ENCODE results near the gene KCNJ9.

Gene KCNJ9

DNA sequence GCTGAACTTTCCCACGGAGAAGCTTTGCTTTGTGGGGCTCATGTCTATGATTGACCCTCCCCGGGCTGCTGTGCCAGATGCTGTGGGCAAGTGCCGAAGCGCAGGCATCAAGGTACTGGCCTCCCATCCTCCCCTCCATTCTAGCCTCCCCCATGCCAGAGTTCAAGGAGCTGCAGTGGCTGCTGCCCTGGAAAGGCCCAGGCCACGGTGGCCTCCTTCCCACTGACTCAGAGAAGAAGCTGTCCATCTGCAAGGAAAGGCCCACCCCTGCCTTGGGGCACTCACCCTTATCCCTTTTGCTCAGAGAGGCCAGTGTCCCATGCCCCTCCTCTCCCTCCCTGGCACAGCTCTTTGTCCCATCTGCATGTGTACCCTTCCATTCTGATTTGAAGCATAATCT lies 49.1 kb downstream of the KCNJ9 start:
- no peak overlapping the region for H3K4me3 ChIP-seq (ENCODE audit: low read depth in 1 of 2, low read length in 2 of 2)
- peaks cover 8 to 57% of the 10 kb centered on the region in 2 donors for H3K36me3 ChIP-seq (ENCODE audit: control insufficient read depth in 1 of 2, insufficient read depth in 2 of 2, low read length in 2 of 2)
- no peak overlapping the region for H3K27ac ChIP-seq (ENCODE audit: low read length)
- no peaks in the 10 kb centered on the region for H3K27me3 ChIP-seq (ENCODE audit: low read depth, low read length)
- no peaks in the 10 kb centered on the region for H3K9me3 ChIP-seq (ENCODE audit: control insufficient read depth in 1 of 2, low read length in 2 of 2)
- H3K4me1 ChIP-seq (ENCODE audit: control insufficient read depth in 1 of 2, insufficient read depth in 2 of 2, low read length in 2 of 2), result peaks cover 0 to 13% of the 10 kb centered on the region in 2 donors

GRCh38 chr1:160130939-160131338 lies 49.6 kb downstream of the KCNJ9 start:
- Histone ChIP-seq H3K4me1 (ENCODE audit: control insufficient read depth in 1 of 2, insufficient read depth in 2 of 2, low read length in 2 of 2) (peaks cover 0 to 13% of the 10 kb centered on the region in 2 donors), H3K4me3 (ENCODE audit: low read depth in 1 of 2, low read length in 2 of 2) (no peak overlapping the region), H3K9me3 (ENCODE audit: control insufficient read depth in 1 of 2, low read length in 2 of 2) (no peaks in the 10 kb centered on the region), H3K27ac (ENCODE audit: low read length) (no peak overlapping the region), H3K27me3 (ENCODE audit: low read depth, low read length) (no peaks in the 10 kb centered on the region), H3K36me3 (ENCODE audit: control insufficient read depth in 1 of 2, insufficient read depth in 2 of 2, low read length in 2 of 2) (peaks cover 8 to 56% of the 10 kb centered on the region in 2 donors)

GRCh38 chr1:160131803-160132565 lies 50.6 kb downstream of the KCNJ9 start:
- no peaks in the 10 kb centered on the region for H3K27me3 ChIP-seq (ENCODE audit: low read depth, low read length)
- H3K4me1 ChIP-seq (ENCODE audit: control insufficient read depth in 1 of 2, insufficient read depth in 2 of 2, low read length in 2 of 2), result peaks cover 0 to 12% of the 10 kb centered on the region in 2 donors
- H3K36me3 ChIP-seq (ENCODE audit: control insufficient read depth in 1 of 2, insufficient read depth in 2 of 2, low read length in 2 of 2), result peaks cover 8 to 58% of the 10 kb centered on the region in 2 donors
- H3K9me3 ChIP-seq (ENCODE audit: control insufficient read depth in 1 of 2, low read length in 2 of 2), result no peaks in the 10 kb centered on the region
- no peak overlapping the region for H3K27ac ChIP-seq (ENCODE audit: low read length)
- H3K4me3 ChIP-seq (ENCODE audit: low read depth in 1 of 2, low read length in 2 of 2), result no peak overlapping the region

GRCh38 chr1:160133990-160134770 lies 52.8 kb downstream of the KCNJ9 start:
- H3K4me3 ChIP-seq (ENCODE audit: low read depth in 1 of 2, low read length in 2 of 2), result no peak overlapping the region
- H3K36me3 ChIP-seq (ENCODE audit: control insufficient read depth in 1 of 2, insufficient read depth in 2 of 2, low read length in 2 of 2), result peaks cover 8 to 56% of the 10 kb centered on the region in 2 donors
- H3K4me1 ChIP-seq (ENCODE audit: control insufficient read depth in 1 of 2, insufficient read depth in 2 of 2, low read length in 2 of 2), result no peaks in the 10 kb centered on the region
- no peaks in the 10 kb centered on the region for H3K9me3 ChIP-seq (ENCODE audit: control insufficient read depth in 1 of 2, low read length in 2 of 2)
- no peaks in the 10 kb centered on the region for H3K27me3 ChIP-seq (ENCODE audit: low read depth, low read length)
- H3K27ac ChIP-seq (ENCODE audit: low read length), result no peak overlapping the region

DNA sequence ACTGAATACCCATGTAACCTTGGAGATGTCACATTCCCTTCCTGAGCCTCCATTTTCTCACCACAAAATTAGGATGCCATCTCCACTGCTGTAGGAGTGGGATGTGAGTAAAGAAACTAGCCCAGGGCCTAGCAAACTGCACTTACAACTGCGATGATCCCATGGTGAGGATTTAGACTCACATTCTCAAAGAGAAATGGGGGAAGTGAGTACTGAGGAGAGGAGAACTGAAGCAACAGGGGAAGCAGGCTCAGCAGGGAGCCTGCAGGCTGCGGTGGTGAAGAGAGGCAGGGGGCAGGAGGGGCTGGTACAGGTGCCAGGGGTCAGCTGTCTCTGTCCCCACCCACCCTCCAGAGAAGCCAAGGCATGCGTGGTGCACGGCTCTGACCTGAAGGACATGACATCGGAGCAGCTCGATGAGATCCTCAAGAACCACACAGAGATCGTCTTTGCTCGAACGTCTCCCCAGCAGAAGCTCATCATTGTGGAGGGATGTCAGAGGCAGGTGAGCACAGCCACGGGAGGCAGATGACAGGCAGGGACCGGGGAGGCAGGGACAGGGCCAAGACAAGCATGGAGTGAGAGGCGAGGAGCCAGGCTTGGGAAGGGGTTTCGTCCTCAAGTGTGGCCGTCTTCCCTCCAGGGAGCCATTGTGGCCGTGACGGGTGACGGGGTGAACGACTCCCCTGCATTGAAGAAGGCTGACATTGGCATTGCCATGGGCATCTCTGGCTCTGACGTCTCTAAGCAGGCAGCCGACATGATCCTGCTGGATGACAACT lies 53.6 kb downstream of the KCNJ9 start:
- Histone ChIP-seq H3K9me3 (ENCODE audit: control insufficient read depth in 1 of 2, low read length in 2 of 2) (no peaks in the 10 kb centered on the region), H3K27ac (ENCODE audit: low read length) (no peak overlapping the region), H3K36me3 (ENCODE audit: control insufficient read depth in 1 of 2, insufficient read depth in 2 of 2, low read length in 2 of 2) (peaks cover 8 to 57% of the 10 kb centered on the region in 2 donors), H3K27me3 (ENCODE audit: low read depth, low read length) (no peaks in the 10 kb centered on the region), H3K4me1 (ENCODE audit: control insufficient read depth in 1 of 2, insufficient read depth in 2 of 2, low read length in 2 of 2) (no peaks in the 10 kb centered on the region), H3K4me3 (ENCODE audit: low read depth in 1 of 2, low read length in 2 of 2) (no peak overlapping the region)

DNA sequence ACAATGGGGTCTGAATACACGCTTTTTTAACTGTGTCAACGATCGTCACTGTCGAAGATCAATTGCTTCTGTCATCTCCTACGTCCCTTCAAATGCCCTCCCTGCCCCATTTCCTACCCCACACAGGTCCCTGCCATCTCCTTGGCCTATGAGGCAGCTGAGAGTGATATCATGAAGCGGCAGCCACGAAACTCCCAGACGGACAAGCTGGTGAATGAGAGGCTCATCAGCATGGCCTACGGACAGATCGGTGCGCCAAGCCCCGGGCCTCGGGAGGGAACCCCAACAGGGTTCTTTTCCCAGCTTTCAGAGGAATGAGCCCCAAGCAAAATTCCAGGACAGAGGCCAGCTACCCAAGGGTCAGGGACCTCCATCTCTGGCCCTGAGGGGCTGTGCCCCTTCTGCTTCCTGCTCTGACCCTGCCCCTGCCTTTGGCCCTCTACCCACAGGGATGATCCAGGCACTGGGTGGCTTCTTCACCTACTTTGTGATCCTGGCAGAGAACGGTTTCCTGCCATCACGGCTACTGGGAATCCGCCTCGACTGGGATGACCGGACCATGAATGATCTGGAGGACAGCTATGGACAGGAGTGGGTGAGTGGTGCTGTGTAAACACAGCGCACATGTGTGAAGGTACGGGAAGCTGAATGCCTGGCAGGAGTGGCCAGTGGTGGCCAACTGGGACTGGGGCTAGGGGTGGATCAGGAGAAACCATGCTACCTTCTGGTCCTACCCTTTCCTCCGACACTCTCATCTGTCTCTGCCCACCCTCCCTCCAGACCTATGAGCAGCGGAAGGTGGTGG lies 55.0 kb downstream of the KCNJ9 start:
- H3K27ac ChIP-seq (ENCODE audit: low read length), result no peak overlapping the region
- H3K27me3 ChIP-seq (ENCODE audit: low read depth, low read length), result no peaks in the 10 kb centered on the region
- peaks cover 8 to 56% of the 10 kb centered on the region in 2 donors for H3K36me3 ChIP-seq (ENCODE audit: control insufficient read depth in 1 of 2, insufficient read depth in 2 of 2, low read length in 2 of 2)
- no peak overlapping the region for H3K4me3 ChIP-seq (ENCODE audit: low read depth in 1 of 2, low read length in 2 of 2)
- H3K4me1 ChIP-seq (ENCODE audit: control insufficient read depth in 1 of 2, insufficient read depth in 2 of 2, low read length in 2 of 2), result no peaks in the 10 kb centered on the region
- no peaks in the 10 kb centered on the region for H3K9me3 ChIP-seq (ENCODE audit: control insufficient read depth in 1 of 2, low read length in 2 of 2)

DNA sequence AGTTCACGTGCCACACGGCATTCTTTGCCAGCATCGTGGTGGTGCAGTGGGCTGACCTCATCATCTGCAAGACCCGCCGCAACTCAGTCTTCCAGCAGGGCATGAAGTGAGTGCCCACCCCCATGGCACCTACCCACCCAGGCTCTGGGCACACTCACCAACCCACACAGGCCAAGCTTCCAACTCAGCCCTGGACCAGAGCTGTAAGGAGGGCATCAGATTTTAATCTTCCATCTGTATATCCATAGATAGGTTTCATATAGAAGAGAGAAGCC lies 55.5 kb downstream of the KCNJ9 start:
- Histone ChIP-seq H3K27ac (ENCODE audit: low read length) (no peak overlapping the region), H3K36me3 (ENCODE audit: control insufficient read depth in 1 of 2, insufficient read depth in 2 of 2, low read length in 2 of 2) (peaks cover 8 to 56% of the 10 kb centered on the region in 2 donors), H3K27me3 (ENCODE audit: low read depth, low read length) (no peaks in the 10 kb centered on the region), H3K4me3 (ENCODE audit: low read depth in 1 of 2, low read length in 2 of 2) (no peak overlapping the region), H3K4me1 (ENCODE audit: control insufficient read depth in 1 of 2, insufficient read depth in 2 of 2, low read length in 2 of 2) (no peaks in the 10 kb centered on the region), H3K9me3 (ENCODE audit: control insufficient read depth in 1 of 2, low read length in 2 of 2) (no peaks in the 10 kb centered on the region)

DNA sequence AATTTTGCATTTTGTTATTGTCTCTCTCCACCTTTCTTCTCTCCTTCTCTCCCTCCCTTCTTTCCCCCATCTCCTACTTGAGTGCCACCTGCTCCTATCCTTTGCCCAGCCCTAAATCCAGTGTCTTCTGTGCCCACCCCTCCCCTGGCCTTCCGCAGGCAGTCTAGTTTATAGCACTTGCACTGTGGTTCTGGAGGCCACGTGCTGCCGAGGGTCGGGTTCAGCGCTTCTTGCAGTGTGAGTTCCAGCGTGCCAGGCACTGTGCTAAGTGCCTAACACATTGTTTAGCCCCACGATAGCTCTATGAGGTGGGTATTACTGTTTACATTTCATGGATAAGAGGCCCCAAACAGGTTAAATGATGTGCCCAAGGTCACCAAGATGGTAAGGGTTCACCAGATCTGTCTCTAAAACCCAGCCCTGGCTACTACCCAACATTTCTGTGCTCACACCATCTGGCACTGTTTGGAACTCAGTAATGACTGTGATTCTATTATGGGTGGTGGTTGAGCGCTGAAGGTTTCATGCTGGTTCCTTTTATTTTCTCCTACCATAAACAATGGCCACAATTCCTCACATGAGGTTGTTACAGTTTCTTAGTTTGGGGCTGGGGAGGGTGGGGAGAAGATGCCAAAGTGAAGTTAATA lies 56.0 kb downstream of the KCNJ9 start:
- no peaks in the 10 kb centered on the region for H3K27me3 ChIP-seq (ENCODE audit: low read depth, low read length)
- H3K36me3 ChIP-seq (ENCODE audit: control insufficient read depth in 1 of 2, insufficient read depth in 2 of 2, low read length in 2 of 2), result peaks cover 8 to 60% of the 10 kb centered on the region in 2 donors
- no peak overlapping the region for H3K27ac ChIP-seq (ENCODE audit: low read length)

DNA sequence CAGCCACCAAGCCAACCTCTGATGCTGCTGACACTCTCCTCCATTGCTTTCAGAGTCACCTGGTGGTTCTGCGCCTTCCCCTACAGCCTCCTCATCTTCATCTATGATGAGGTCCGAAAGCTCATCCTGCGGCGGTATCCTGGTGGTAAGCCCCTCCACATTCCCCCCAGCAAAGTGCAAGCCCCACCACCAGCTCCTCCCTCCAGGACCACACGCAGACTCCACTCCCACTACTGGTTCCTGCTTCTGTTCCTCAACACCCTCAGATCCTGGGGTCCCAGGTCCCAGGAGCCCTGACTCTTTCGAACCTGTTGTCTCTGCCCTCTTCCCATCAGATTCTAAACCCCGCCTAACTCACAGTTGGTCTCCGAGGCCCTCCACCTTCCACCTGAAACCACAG lies 58.5 kb downstream of the KCNJ9 start:
- H3K36me3 ChIP-seq (ENCODE audit: control insufficient read depth in 1 of 2, insufficient read depth in 2 of 2, low read length in 2 of 2), result peaks cover under 1 to 42% of the 10 kb centered on the region in 2 donors
- no peak overlapping the region for H3K27ac ChIP-seq (ENCODE audit: low read length)

More for the DNA sequence above, 56.0 kb downstream of the KCNJ9 start:
- Histone ChIP-seq H3K4me1 (ENCODE audit: control insufficient read depth in 1 of 2, insufficient read depth in 2 of 2, low read length in 2 of 2) (no peaks in the 10 kb centered on the region), H3K9me3 (ENCODE audit: control insufficient read depth in 1 of 2, low read length in 2 of 2) (no peaks in the 10 kb centered on the region), H3K4me3 (ENCODE audit: low read depth in 1 of 2, low read length in 2 of 2) (no peak overlapping the region)

More for the DNA sequence above, 58.5 kb downstream of the KCNJ9 start:
- Histone ChIP-seq H3K4me3 (ENCODE audit: low read depth in 1 of 2, low read length in 2 of 2) (no peak overlapping the region), H3K27me3 (ENCODE audit: low read depth, low read length) (no peaks in the 10 kb centered on the region), H3K4me1 (ENCODE audit: control insufficient read depth in 1 of 2, insufficient read depth in 2 of 2, low read length in 2 of 2) (no peaks in the 10 kb centered on the region), H3K9me3 (ENCODE audit: control insufficient read depth in 1 of 2, low read length in 2 of 2) (no peaks in the 10 kb centered on the region)
